Peyer's patch (tissue), 4 donors: Measurements from ENCODE around the gene CPEB4. TPM values are rescaled to one million over a fixed set of nuclear protein-coding genes. Genes with fewer than 3 reads are reported as not detected.

Experiments used
- DNase-seq, 3 donors: peaks; one replicate each; pipeline ENCODE4 v3.0.0-alpha.2; 2017 to 2019
- H3K27ac ChIP-seq, 4 donors: fragments of 200-600 bp; sonication (generic); one replicate each; pipeline ENCODE4 v1.5.1; 2016 to 2019
- H3K27me3 ChIP-seq, 2 donors: fragments of 200-600 bp; sonication (generic); one replicate each; pipeline ENCODE4 v1.5.1; 2019
- H3K36me3 ChIP-seq, 3 donors: fragments of 200-600 bp; sonication (generic); one replicate each; pipeline ENCODE4 v1.5.1; 2016 to 2019
- H3K4me1 ChIP-seq, 4 donors: fragments of 200-600 bp; sonication (generic); one replicate each; pipeline ENCODE4 v1.5.1; 2016 to 2019
- H3K4me3 ChIP-seq, 4 donors: fragments of 200-600 bp; sonication (generic); 1 replicate in 3 of 4; 2 replicates in 1 of 4; pipeline ENCODE4 v1.5.1; 2016 to 2019; ENCODE audit warnings: mild to moderate bottlenecking in 1 of 4
- H3K9me3 ChIP-seq, 4 donors: fragments of 200-600 bp; sonication (generic); one replicate each; pipeline ENCODE4 v1.5.1; 2016 to 2019; ENCODE audit warnings: mild to moderate bottlenecking in 1 of 4
- POLR2A ChIP-seq, 2 donors: fragments of 450-650 bp; IDR thresholded peaks; one replicate each; pipeline ENCODE4 v1.5.1; 2017; ENCODE audit warnings: antibody characterized with exemption in 2 of 2, mild to moderate bottlenecking in 2 of 2, moderate library complexity in 2 of 2
- total RNA-seq, 4 donors: library from RNA; depleted of rRNA; stranded (reverse); fragments of >200 nt; gene quantifications; one replicate each; pipeline ENCODE4 v1.1.0, GENCODE V29; 2016
- TF ChIP-seq, protein P1 (sequence below), 6 experiments: fragments of 450-650 bp in 4 of 6; fragments of 200-600 bp in 2 of 6; sonication (generic) in 1 of 6; IDR thresholded peaks; one replicate each; pipeline ENCODE4 v1.5.1; 2017 to 2019; ENCODE audit warnings: antibody characterized with exemption in 6 of 6, mild to moderate bottlenecking in 3 of 6, moderate library complexity in 1 of 6

CPEB4 gene
- total RNA-seq, 4 donors from 2014 or later, result 29.7 to 67.0 (median 57.6) TPM

DNA sequence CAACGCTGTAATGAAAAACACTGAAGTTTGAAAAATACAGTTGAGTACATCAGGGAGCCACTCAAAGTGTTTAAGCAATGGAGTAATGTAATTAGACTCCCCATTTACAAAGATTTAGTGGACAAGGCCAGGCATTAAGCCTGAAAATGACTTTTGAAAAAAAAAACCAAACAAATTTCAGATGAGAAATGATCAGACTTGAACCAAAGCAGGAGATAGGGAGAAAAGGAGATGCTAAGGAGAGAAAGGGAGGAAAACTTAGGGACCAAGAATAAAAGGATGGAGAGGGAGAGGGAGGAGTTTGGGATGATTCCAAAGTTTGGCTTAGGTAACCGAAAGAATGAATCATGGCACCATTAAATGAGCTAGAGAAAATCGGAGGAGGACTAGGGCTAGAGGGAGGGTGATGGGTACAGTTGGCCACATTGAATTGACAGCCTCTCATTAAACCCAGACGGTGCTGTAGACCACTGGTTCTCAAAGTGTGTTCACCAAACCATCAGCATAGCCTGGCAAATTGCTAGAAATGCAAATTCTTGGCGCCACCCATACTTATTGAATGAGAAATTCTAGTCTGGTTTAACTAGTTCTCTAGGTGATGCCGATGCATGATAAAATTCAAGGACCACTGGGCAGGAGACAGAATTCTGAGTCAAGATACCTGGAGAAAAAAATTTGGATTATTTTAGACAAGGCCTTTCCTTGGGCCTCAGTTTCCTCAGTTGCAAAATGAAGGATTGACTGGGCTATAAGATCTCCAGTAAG lies 6.2 kb upstream of the CPEB4 start:
- no peak overlapping the region for H3K4me3 ChIP-seq
- H3K27ac ChIP-seq, result no peak overlapping the region
- H3K36me3 ChIP-seq, result no peaks in the 10 kb centered on the region
- no peaks in the 10 kb centered on the region for H3K9me3 ChIP-seq
- no peak for DNase-seq
- TF ChIP-seq, protein P1, sequence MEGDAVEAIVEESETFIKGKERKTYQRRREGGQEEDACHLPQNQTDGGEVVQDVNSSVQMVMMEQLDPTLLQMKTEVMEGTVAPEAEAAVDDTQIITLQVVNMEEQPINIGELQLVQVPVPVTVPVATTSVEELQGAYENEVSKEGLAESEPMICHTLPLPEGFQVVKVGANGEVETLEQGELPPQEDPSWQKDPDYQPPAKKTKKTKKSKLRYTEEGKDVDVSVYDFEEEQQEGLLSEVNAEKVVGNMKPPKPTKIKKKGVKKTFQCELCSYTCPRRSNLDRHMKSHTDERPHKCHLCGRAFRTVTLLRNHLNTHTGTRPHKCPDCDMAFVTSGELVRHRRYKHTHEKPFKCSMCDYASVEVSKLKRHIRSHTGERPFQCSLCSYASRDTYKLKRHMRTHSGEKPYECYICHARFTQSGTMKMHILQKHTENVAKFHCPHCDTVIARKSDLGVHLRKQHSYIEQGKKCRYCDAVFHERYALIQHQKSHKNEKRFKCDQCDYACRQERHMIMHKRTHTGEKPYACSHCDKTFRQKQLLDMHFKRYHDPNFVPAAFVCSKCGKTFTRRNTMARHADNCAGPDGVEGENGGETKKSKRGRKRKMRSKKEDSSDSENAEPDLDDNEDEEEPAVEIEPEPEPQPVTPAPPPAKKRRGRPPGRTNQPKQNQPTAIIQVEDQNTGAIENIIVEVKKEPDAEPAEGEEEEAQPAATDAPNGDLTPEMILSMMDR (IDR thresholded peaks at IDR 0.05), result no peak
- no peak for TF ChIP-seq POLR2A (IDR thresholded peaks at IDR 0.05)
- peaks cover 0 to 20% (median 5%) of the 10 kb centered on the region in 4 donors for H3K4me1 ChIP-seq
- H3K27me3 ChIP-seq, result no peaks in the 10 kb centered on the region

DNA sequence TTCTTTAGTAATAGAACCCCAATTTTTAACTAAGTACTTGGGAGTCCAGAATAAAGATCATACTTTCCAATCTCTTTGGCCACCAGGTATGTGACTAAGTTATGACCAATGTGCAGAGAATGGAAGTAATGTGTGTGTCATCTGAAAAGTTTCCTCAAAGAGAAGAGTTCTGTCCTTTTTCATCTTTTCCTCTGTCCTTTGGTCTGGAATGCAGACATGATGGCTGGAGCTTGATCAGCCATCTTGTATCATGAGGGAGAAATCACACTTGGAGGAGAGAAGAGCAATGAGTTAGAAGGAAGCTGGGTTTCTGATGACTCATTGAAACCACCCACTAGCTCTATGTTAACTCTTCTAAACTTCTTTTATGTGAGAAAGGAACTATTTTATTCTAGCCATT lies 5.5 kb upstream of the CPEB4 start:
- Histone ChIP-seq H3K9me3 (no peaks in the 10 kb centered on the region), H3K36me3 (no peaks in the 10 kb centered on the region), H3K4me1 (peaks cover 0 to 20% (median 5%) of the 10 kb centered on the region in 4 donors), H3K27me3 (no peaks in the 10 kb centered on the region), H3K4me3 (no peak overlapping the region), H3K27ac (no peak overlapping the region)
- TF ChIP-seq POLR2A (IDR thresholded peaks at IDR 0.05), result no peak
- TF ChIP-seq, protein P1 (IDR thresholded peaks at IDR 0.05), result no peak
- DNase-seq, result no peak

DNA sequence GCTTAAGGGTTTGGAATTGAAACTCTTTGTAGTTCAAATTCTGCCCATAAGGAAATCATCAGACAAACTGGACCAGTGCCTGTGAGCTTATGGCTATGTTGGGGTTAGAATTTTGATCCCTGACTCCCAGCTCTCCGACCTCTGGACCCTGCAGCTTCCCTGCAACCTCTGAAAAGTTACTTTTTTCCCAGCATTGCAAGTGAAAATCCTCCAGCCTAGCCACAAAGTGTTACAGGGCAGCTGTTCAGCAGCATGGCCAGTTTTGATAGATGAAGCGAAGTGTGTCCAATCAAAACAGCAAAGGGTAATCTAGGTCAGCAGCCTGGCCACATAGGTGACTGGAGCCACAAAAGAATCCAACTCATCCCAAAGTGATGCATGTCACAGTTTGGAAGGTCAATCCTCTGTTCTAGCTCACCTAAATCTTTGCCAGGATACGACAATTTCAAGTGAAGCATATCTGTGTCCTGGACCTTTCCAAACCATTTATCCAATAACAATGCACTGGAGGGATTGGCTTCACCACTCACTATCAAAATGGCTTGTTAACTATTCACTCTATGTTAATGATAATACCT lies 4.7 kb upstream of the CPEB4 start:
- no peak for TF ChIP-seq POLR2A (IDR thresholded peaks at IDR 0.05)
- TF ChIP-seq, protein P1 (IDR thresholded peaks at IDR 0.05), result no peak
- H3K36me3 ChIP-seq, result no peaks in the 10 kb centered on the region
- H3K27me3 ChIP-seq, result no peaks in the 10 kb centered on the region
- no peak overlapping the region for H3K27ac ChIP-seq
- no peaks in the 10 kb centered on the region for H3K9me3 ChIP-seq
- DNase-seq, result no peak
- H3K4me3 ChIP-seq, result no peak overlapping the region
- H3K4me1 ChIP-seq, result peaks cover 0 to 20% (median 5%) of the 10 kb centered on the region in 4 donors

DNA sequence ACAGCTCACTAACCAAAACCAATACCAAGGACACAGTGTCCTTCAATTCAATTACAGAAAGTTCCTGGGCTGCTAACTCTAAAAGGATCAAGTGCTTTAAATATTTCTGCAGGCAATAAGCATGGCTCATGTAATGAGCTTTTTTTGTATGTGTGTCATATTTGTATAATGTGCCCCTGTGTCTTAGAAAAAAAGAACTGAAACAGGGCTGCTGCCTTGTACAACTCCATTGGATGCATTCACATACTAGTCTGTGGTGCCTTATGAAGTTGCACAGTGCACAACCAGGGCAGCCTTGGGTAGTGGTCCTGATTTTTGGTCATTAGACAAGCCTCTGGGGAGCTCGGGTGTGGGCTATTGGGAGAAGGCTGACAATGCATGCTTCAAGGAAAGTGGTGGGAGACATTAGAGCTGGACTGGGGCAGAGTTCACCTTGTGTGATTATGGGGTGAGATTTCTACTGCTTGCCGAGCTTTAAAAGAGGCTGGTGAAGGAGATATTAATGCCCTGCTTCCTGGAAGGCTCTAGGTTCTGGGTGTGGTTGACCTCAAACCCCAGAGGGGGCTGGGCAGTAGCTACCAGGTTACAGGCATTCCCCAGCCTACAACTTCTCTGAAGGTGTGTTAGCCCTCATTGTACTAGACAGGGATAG lies 3.6 kb upstream of the CPEB4 start:
- Histone ChIP-seq H3K27ac (peak overlapping the region; percentile 43 to 82 (median 58)), H3K4me3 (no peak overlapping the region)
- peak; percentile 66 to 88 (median 72) for DNase-seq

DNA sequence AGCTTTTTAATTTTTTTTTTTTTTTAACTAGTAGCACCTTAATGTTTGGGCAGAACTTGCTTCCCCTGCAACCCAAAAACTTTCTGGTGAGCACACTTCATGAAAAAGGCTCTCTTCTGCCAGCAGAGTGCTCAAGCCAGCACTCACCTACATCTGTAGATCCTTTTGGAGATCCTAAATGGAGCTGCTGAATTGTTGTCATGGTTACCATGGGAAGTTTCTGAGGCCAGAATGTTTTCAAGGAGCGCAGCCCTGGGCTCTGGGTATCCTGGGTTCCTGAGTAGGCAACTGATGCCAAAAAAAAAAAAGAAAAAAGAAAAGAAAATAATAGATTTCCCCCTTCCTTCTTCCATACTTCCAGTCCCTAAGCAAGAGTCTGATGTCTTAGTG lies 3.1 kb upstream of the CPEB4 start:
- TF ChIP-seq POLR2A (IDR thresholded peaks at IDR 0.05), result no peak
- TF ChIP-seq, protein P1 (IDR thresholded peaks at IDR 0.05), result no peak
- H3K27ac ChIP-seq, result peak overlapping the region; percentile 43 to 82 (median 58)
- no peaks in the 10 kb centered on the region for H3K27me3 ChIP-seq
- H3K4me3 ChIP-seq, result no peak overlapping the region
- DNase-seq, result no peak
- H3K9me3 ChIP-seq, result no peaks in the 10 kb centered on the region
- peaks cover 0 to 30% (median 5%) of the 10 kb centered on the region in 4 donors for H3K4me1 ChIP-seq
- no peaks in the 10 kb centered on the region for H3K36me3 ChIP-seq

More for the DNA sequence above, 3.6 kb upstream of the CPEB4 start:
- TF ChIP-seq, protein P1 (IDR thresholded peaks at IDR 0.05), result no peak
- TF ChIP-seq POLR2A (IDR thresholded peaks at IDR 0.05), result no peak
- peaks cover 0 to 24% (median 5%) of the 10 kb centered on the region in 4 donors for H3K4me1 ChIP-seq
- no peaks in the 10 kb centered on the region for H3K36me3 ChIP-seq
- H3K27me3 ChIP-seq, result no peaks in the 10 kb centered on the region
- no peaks in the 10 kb centered on the region for H3K9me3 ChIP-seq
